NCI-H1436 (cell line): ENCODE data around the gene DEFB112.

ENCODE experiments used
- DNase-seq: peaks from one replicate; lab custom pipeline; 2025; lab: John Stamatoyannopoulos, UW

The DEFB112 gene

GRCh38 chr6:50049829-50050228 lies at the start of gene DEFB112:
DEFB112 (minus strand) TSS chr6:50049929; CDS start chr6:50049869, 60 bp downstream.
- DNase-seq: no peak

DNA sequence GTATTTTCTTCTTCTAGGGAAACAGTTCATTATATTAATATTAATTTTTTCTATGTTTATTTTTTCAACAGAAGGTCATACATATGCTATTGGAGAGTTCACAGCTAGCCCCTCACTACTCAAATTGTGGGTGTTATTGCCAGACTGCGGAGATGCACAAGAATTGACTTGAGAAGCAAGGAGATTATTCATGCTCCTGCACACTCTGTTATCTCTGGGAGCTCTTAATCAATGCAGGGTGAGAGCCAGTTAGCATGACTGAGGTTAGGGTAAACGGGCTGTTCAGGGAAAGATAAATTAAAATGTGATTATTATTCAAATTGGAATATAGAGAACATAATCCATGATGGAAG lies 48.9 kb upstream of the DEFB112 start:
- DNase-seq: no peak

- no peak for DNase-seq
Measured at GRCh38 chr6:50097966-50098640, 48.4 kb upstream of the DEFB112 start.

DNA sequence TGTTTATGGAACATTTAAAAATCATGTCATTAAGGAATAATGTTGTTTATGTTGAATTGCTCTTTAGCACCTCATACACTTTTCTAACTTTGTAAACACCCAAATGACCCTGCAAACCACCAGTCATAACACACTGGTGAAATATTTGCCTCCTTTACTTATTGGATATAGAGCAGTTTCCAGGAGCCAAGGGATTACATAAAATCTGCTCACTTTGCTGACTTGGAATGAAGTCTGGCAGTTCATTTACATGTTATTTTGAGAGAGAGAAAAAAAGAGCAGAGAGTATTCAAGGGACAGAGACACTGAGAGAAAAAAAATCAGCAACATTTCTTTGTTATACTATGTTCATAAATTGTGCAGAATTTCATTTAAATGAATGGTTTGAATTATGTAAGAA lies 46.6 kb upstream of the DEFB112 start:
- no peak for DNase-seq

DNA sequence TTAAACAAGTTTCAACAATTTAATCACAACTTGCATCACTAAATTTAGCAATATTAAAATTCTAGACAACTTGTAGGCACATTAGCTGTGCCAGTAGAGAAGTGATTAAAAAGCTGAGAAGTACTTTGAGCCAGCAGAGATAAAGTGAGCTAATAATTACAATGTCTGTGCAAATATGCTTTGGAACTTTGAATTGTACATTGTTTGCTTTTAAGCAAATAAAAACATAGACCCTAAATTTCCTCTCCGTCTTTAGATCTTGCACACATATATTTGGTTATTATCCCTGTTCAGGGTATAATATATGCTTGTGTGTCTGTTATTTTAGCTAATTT lies 44.2 kb upstream of the DEFB112 start:
- DNase-seq: no peak

DNA sequence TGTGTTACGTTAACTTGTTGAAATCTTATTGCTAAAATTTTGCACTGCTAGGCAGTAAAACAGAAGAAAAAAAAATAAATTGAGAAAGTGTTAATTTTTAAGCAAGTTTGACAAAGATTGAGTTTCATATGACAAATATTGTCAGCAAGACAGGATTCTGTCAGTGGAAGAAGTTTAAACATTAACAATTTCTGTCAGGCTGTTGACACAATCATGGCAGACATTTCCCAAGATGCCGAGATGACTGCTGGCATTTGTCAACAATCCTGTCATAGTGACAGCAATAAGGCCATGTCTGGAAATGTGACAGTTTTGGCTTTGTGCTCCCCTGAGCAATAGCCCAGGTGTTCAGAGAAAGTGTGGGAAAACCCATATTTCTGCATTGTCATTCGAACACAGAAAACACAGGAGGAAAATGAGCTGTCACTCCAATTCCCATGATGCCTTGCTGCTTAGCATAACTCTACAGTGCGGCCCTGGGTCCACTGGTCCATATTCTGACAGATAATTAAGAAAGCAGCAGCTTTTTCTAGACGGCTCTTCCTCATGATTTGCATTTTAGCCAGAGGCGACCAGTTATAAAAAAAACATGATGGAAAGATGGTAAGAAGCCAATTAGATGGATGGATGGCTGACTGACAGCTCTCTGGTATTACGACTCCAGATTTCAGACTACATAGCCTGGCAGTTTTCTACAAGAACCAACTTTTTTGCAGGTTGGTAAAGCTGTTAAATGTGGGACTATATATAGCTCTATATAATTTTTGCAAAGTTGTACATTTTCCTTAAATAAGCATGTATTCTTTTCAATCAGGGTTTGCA lies 43.6 kb upstream of the DEFB112 start:
- no peak for DNase-seq

DNA sequence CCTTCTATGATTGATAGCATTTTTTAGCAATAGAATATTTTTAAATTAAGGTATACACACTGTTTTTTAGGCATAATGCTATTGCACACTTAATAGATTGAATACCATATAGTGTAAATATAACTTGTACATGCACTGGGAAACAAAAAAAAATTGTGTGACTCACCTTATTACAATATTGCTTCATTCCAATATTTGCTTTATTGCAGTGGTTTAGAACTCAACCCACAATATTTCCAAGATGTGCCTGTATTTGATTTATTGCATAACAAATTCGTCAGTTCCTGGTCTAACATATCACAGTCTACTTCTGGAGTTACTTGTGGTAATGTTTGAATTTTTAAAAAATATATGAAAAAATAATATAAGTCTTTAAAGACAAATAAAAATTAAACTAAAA lies 41.9 kb upstream of the DEFB112 start:
- no peak for DNase-seq

- DNase-seq: no peak
Measured at GRCh38 chr6:50089911-50090310, 40.2 kb upstream of the DEFB112 start.

- DNase-seq: no peak
Measured at GRCh38 chr6:50087231-50087954, 37.7 kb upstream of the DEFB112 start.

DNA sequence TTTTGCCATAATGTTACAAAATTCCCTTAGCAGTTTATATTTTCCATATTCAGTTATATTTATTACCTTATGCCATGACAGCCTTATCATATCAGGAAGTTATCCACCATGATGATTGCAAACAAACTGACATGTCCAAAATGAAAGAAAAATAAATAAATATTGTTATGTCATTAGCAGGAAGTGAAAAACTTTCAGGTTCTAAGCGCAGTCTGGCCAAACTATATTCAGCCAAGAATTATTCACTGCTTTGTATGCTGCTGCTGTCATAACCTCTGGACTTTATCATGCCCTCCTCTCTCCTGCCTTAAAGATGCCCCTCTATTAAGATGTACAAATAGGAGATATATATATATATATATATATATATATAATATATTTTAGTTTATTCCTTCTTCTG lies 27.7 kb upstream of the DEFB112 start:
- no peak for DNase-seq

DNA sequence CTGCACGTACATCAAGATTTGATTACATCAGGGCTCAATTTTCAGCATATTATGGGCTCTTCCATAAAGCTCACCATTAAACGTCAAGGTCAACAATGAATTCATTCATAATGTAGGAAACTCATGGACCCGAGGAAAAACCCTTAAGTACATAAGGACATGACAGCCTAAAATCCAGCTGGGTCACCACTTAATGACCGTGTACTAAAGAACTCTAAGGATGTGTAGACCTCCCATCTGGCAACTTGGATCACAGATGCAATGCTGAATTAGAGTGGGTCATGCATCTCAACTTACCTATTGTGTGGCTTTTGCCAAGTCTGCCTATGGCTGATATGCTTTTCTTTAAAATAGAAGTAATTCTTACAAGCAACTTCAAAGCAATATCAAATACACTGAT lies 26.7 kb upstream of the DEFB112 start:
- DNase-seq: no peak

- no peak for DNase-seq
Measured at GRCh38 chr6:50071921-50072320, 22.2 kb upstream of the DEFB112 start.

GRCh38 chr6:50070101-50070500 lies 20.4 kb upstream of the DEFB112 start:
- no peak for DNase-seq

- DNase-seq: no peak
Measured at GRCh38 chr6:50062051-50062450, 12.3 kb upstream of the DEFB112 start.

DNA sequence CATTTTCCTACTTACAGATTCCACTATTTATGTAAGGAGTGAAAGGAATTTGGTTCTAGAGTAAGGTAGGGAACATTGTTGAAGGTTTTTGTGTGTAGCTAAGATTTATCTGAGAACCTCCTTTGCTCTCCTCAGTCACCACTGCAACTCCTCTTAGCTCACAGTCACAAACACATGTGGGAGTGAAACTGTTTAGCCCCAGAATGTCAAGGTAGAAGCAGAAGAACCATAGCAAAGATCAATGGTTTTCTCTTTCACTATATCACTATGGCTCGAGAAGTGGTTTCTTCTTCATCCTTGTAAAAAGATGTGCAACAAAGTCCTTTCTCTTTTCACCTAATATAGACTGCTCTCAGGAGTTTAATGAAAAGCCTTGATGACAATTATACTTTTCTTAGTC lies 6.5 kb upstream of the DEFB112 start:
- DNase-seq: no peak

DNA sequence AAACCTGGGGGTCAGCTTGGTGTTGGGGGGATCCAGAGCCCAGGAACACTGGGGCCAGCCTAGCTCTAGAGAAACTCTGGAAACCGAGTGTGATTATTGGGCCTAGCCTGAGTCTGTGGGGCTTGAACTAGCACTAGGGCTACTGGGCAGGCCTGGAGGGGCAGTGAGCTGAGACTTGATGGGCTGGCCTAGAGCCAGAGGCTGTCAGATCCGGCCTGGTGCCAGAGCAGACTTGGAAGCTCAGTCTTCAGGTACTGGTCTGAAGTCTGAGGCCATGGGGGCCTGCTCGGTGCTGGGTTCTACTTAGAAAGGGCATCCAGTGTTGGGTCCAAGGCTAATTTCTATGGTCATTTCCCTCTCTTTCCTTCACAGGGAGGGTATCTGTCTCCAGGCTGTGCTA lies 2.7 kb downstream of the DEFB112 start:
- DNase-seq: no peak

- peak; percentile 78 for DNase-seq
Measured at GRCh38 chr6:50030777-50031562, 18.8 kb downstream of the DEFB112 start.

GRCh38 chr6:50030350-50030749 lies 19.4 kb downstream of the DEFB112 start:
- DNase-seq: no peak

- DNase-seq: no peak
Measured at GRCh38 chr6:50025258-50025657, 24.5 kb downstream of the DEFB112 start.

DNA sequence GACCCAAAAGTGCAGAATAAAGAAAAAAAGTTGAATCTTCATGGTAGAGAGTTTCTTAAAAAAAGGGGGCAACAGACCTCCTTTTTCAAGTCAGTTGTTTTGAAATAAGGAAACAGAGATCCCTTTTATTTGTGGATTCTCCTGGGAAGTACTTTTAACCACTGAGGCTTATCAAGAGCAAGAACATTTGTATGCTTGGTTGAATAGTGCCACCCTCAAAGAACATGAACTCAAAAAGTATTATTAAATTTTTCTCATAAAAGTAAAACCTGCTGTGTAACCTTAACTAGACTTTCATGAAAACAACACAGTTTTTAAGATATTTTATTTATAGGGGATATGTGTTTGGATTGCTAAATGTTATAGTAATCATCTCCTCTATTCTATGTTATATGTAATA lies 27.8 kb downstream of the DEFB112 start, which contains the start of gene DEFB110:
Gene DEFB110, minus strand, starts transcription at position 101 of the 400 bp plus-strand sequence. Its CDS starts 59 bp downstream, at position 42.
- DNase-seq: no peak

GRCh38 chr6:50007819-50008218 lies 41.9 kb downstream of the DEFB112 start:
- no peak for DNase-seq

- DNase-seq: no peak
Measured at GRCh38 chr6:50003139-50003538, 46.6 kb downstream of the DEFB112 start.
